Heart left ventricle (tissue), 13 donors: ENCODE data around the gene SACS.
"Not testable (repeated sequence)": the region's sequence is repeated elsewhere in the genome, so short reads cannot be mapped to it uniquely, and the experiment has no call there.

ENCODE experiments used
- CTCF ChIP-seq, 12 donors: fragments of 200-600 bp; sonication (generic) in 4 of 12; IDR thresholded peaks; one replicate each; pipeline versions ENCODE4 v1.5.0 to v1.8.0; 2018 to 2022; ENCODE audit warnings: antibody characterized with exemption in 12 of 12, mild to moderate bottlenecking in 5 of 12
- POLR2A ChIP-seq, 2 donors: fragments of 450-650 bp; IDR thresholded peaks; one replicate each; pipeline ENCODE4 v1.6.1; 2017; ENCODE audit warnings: antibody characterized with exemption in 2 of 2, mild to moderate bottlenecking in 2 of 2, moderate library complexity in 2 of 2
- donor health status: ischemic (EF 13 %, LVEDD 7.1; RV severe dilation, severe dysfunction).
- donor health status: DM: no; HTN: yes; CAD: no.
- donor health status: DM: no; HTN: no; CAD: no.
- donor health status: ischemic (EF 25% LVEDD 6.9; RV normal size, moderate dysfunction).
- donor health status: ischemic (EF 25% LVEDD 5.7; RV mildly dilated, moderate dysfunction).
- donor health status: ischemic (EF 35%, LVEDD 5.7; RV mildly dilated, moderate dysfunction).
- donor health status: nonischemic (EF 11% LVEDD 7.7; RV severe dilation, severe dysfunction).
- donor health status: DM: yes; HTN: yes; CAD: no.
- donor health status: PGD.
- donor health status: ischemic (EF 29% LVEDD 5.4; RV normal size, mild dysfunction).
- donor health status: nonischemic (EF 23%, LVEDD 6.1; RV moderate dilation, normal function).

GRCh38 chr13:23440324-23440723, 6.8 kb upstream of the SACS start:
- not testable (repeated sequence) for TF ChIP-seq POLR2A, CTCF (IDR thresholded peaks at IDR 0.05)
